Fibroblast of lung (primary cell): ENCODE measurements around the gene ZSWIM6.

Experiments
- EZH2 ChIP-seq: IDR thresholded peaks from 2 replicates; pipeline ENCODE4 v1.5.1; 2012; ENCODE audit warnings: low read length, control low read depth, mild to moderate bottlenecking; ENCODE audit errors: missing control alignments
- TF ChIP-seq, protein P1 (sequence below), 2 donors: IDR thresholded peaks in 1 of 2; conservative IDR thresholded peaks in 1 of 2; 1 replicate in 1 of 2; 2 replicates in 1 of 2; pipeline ENCODE4 v1.5.1; 2011 to 2012; ENCODE audit warnings: low read length in 2 of 2, control low read depth in 1 of 2, inconsistent platforms in 1 of 2, low read depth in 1 of 2, mild to moderate bottlenecking in 1 of 2

DNA sequence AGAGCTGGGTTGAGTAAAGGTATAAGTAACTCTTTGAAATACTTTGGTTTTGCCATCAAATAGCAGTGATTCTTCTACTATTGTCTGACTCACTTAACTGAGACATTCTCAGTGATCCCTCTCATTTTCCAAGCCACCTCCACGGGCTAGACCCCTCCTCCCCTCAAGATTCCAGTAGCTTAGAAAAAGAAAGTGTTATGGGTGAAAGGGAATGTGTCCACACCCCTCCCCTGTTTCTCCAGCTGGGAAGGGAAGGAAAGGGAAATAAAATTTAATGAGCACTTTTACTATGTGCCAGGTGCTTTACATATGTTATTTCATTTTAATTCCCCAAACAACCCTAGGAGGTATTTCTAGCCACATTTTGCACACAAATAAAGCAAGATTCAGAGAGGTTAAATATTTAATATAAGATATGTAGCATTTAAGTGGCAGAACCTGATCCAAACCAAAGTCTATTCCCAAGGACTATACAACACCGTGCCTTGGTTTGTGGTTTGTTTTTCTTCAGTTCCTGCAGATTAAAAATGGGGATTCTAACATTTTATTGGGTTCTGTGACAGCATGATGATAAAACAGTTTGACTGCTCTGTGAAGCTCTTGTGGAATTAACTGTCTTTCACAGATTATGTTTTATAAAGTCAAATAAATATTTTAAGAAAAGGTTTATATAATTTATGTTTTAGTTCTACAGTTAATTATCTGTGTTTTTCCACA is 135.9 kb downstream of the ZSWIM6 start:
- no peak for TF ChIP-seq EZH2
- TF ChIP-seq, protein P1, sequence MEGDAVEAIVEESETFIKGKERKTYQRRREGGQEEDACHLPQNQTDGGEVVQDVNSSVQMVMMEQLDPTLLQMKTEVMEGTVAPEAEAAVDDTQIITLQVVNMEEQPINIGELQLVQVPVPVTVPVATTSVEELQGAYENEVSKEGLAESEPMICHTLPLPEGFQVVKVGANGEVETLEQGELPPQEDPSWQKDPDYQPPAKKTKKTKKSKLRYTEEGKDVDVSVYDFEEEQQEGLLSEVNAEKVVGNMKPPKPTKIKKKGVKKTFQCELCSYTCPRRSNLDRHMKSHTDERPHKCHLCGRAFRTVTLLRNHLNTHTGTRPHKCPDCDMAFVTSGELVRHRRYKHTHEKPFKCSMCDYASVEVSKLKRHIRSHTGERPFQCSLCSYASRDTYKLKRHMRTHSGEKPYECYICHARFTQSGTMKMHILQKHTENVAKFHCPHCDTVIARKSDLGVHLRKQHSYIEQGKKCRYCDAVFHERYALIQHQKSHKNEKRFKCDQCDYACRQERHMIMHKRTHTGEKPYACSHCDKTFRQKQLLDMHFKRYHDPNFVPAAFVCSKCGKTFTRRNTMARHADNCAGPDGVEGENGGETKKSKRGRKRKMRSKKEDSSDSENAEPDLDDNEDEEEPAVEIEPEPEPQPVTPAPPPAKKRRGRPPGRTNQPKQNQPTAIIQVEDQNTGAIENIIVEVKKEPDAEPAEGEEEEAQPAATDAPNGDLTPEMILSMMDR (conservative IDR thresholded peaks at IDR 0.05 in 1 of 2, IDR thresholded peaks at IDR 0.05 in 1 of 2; ENCODE audit: low read depth in 1 of 2, low read length in 2 of 2), result no peak
